Measurements from ENCODE around the gene POU6F1. TPM values are rescaled to one million over a fixed set of nuclear protein-coding genes. Genes with fewer than 3 reads are reported as not detected.

The POU6F1 gene
- total and polyA plus RNA-seq, 9 of the 15 experiments (the other 6 are each of a cell fraction or from before 2014, with no cell fraction given) = 0.14 to 3.3 (median 1.1) TPM

GRCh38 chr12:51172515-51173431 is 45.1 kb downstream of the POU6F1 start, which contains the start of gene TFCP2 (continued):
- TF ChIP-seq, protein P1, sequence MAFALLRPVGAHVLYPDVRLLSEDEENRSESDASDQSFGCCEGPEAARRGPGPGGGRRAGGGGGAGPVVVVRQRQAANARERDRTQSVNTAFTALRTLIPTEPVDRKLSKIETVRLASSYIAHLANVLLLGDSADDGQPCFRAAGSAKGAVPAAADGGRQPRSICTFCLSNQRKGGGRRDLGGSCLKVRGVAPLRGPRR (CRISPR knock-in tag; IDR thresholded peaks at IDR 0.05) = no peak
- TF ChIP-seq PURB (CRISPR knock-in tag; IDR thresholded peaks at IDR 0.05; ENCODE audit: low read depth) = no peak
- TF ChIP-seq RUNX1 (IDR thresholded peaks at IDR 0.05; ENCODE audit: low read depth) = no peak
- no peak for TF ChIP-seq PRPF4 (IDR thresholded peaks at IDR 0.05; ENCODE audit: insufficient read depth, low read depth, low read length, poor library complexity, severe bottlenecking)
- TF ChIP-seq CSDE1 (IDR thresholded peaks at IDR 0.05) = no peak; a peak in 1 of 4 replicates
- TF ChIP-seq ATF3 (IDR thresholded peaks at IDR 0.05) = peak; percentile 99
- peak; percentile 61; the same call in 1 of the 2 replicates for TF ChIP-seq ATF3 (CRISPR knock-in tag; conservative IDR thresholded peaks at IDR 0.05)
- TF ChIP-seq, protein P2, sequence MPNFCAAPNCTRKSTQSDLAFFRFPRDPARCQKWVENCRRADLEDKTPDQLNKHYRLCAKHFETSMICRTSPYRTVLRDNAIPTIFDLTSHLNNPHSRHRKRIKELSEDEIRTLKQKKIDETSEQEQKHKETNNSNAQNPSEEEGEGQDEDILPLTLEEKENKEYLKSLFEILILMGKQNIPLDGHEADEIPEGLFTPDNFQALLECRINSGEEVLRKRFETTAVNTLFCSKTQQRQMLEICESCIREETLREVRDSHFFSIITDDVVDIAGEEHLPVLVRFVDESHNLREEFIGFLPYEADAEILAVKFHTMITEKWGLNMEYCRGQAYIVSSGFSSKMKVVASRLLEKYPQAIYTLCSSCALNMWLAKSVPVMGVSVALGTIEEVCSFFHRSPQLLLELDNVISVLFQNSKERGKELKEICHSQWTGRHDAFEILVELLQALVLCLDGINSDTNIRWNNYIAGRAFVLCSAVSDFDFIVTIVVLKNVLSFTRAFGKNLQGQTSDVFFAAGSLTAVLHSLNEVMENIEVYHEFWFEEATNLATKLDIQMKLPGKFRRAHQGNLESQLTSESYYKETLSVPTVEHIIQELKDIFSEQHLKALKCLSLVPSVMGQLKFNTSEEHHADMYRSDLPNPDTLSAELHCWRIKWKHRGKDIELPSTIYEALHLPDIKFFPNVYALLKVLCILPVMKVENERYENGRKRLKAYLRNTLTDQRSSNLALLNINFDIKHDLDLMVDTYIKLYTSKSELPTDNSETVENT (CRISPR knock-in tag; IDR thresholded peaks at IDR 0.05) = peak; percentile 41; the same call in 1 of the 2 replicates
- TF ChIP-seq EGR1 (conservative IDR thresholded peaks at IDR 0.05) = peak; percentile 76
- peak; percentile 50 for TF ChIP-seq MEIS2 (IDR thresholded peaks at IDR 0.05; ENCODE audit: partially characterized antibody)
- TF ChIP-seq, protein P3, sequence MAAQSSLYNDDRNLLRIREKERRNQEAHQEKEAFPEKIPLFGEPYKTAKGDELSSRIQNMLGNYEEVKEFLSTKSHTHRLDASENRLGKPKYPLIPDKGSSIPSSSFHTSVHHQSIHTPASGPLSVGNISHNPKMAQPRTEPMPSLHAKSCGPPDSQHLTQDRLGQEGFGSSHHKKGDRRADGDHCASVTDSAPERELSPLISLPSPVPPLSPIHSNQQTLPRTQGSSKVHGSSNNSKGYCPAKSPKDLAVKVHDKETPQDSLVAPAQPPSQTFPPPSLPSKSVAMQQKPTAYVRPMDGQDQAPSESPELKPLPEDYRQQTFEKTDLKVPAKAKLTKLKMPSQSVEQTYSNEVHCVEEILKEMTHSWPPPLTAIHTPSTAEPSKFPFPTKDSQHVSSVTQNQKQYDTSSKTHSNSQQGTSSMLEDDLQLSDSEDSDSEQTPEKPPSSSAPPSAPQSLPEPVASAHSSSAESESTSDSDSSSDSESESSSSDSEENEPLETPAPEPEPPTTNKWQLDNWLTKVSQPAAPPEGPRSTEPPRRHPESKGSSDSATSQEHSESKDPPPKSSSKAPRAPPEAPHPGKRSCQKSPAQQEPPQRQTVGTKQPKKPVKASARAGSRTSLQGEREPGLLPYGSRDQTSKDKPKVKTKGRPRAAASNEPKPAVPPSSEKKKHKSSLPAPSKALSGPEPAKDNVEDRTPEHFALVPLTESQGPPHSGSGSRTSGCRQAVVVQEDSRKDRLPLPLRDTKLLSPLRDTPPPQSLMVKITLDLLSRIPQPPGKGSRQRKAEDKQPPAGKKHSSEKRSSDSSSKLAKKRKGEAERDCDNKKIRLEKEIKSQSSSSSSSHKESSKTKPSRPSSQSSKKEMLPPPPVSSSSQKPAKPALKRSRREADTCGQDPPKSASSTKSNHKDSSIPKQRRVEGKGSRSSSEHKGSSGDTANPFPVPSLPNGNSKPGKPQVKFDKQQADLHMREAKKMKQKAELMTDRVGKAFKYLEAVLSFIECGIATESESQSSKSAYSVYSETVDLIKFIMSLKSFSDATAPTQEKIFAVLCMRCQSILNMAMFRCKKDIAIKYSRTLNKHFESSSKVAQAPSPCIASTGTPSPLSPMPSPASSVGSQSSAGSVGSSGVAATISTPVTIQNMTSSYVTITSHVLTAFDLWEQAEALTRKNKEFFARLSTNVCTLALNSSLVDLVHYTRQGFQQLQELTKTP (IDR thresholded peaks at IDR 0.05; ENCODE audit: low read depth in 1 of 2, partially characterized antibody in 2 of 2) = peak in 1 of 2 experiments; percentile 18
- TF ChIP-seq SMAD1 (IDR thresholded peaks at IDR 0.05; ENCODE audit: low read depth, low read length, partially characterized antibody) = no peak
- no peak for TF ChIP-seq HMGXB4 (CRISPR knock-in tag; IDR thresholded peaks at IDR 0.05)
- TF ChIP-seq POLR3G (IDR thresholded peaks at IDR 0.05; ENCODE audit: extremely low read depth, insufficient read length, insufficient replicate concordance) = no peak
- peak; percentile 55 for TF ChIP-seq ELF2 (CRISPR knock-in tag; IDR thresholded peaks at IDR 0.05)

All from K562 (cell line).